ENCODE results near the gene MYO5C. TPM values are rescaled to one million over a fixed set of nuclear protein-coding genes. Genes with fewer than 3 reads are reported as not detected.

Gene MYO5C
- total RNA-seq, 6 donors from 2014 or later = 59.9 to 128 (median 84.5) TPM

- ATAC-seq (ENCODE audit: low FRiP score in 2 of 2) (no peak), DNase-seq (no peak)
- Histone ChIP-seq H3K27me3 (no peaks in the 10 kb centered on the region), H3K27ac (no peak overlapping the region), H3K9me3 (no peaks in the 10 kb centered on the region), H3K4me3 (no peak overlapping the region), H3K4me1 (no peaks in the 10 kb centered on the region), H3K36me3 (peaks cover 0 to 16% (median 2%) of the 10 kb centered on the region in 4 donors)
- WGBS, 2 donors = 87 to 90% methylated on average over 1 of the region's 1 CpG
- TF ChIP-seq EP300 (IDR thresholded peaks at IDR 0.05) (no peak), CTCF (IDR thresholded peaks at IDR 0.05) (no peak), POLR2AphosphoS5 (IDR thresholded peaks at IDR 0.05) (no peak), POLR2A (IDR thresholded peaks at IDR 0.05) (no peak)
Observed at GRCh38 chr15:52200831-52201365, 94.7 kb downstream of the MYO5C start.

- no peak for DNase-seq
- H3K36me3 ChIP-seq = peaks cover 0 to 8% (median 2%) of the 10 kb centered on the region in 4 donors
- H3K4me1 ChIP-seq = no peaks in the 10 kb centered on the region
- no peaks in the 10 kb centered on the region for H3K27me3 ChIP-seq
- no peak for ATAC-seq (ENCODE audit: low FRiP score in 2 of 2)
- no peak overlapping the region for H3K4me3 ChIP-seq
- WGBS, 2 donors = 79 to 91% methylated on average over 2 of the region's 2 CpGs
- H3K27ac ChIP-seq = no peak overlapping the region
- no peaks in the 10 kb centered on the region for H3K9me3 ChIP-seq
- TF ChIP-seq POLR2AphosphoS5 (IDR thresholded peaks at IDR 0.05) (no peak), EP300 (IDR thresholded peaks at IDR 0.05) (no peak), CTCF (IDR thresholded peaks at IDR 0.05) (no peak), POLR2A (IDR thresholded peaks at IDR 0.05) (no peak)
Observed at GRCh38 chr15:52199271-52199670, 96.3 kb downstream of the MYO5C start.

- Histone ChIP-seq H3K4me3 (no peak overlapping the region), H3K9me3 (no peaks in the 10 kb centered on the region), H3K27me3 (no peaks in the 10 kb centered on the region), H3K4me1 (no peaks in the 10 kb centered on the region), H3K36me3 (peaks cover 0 to 4% (median 2%) of the 10 kb centered on the region in 4 donors), H3K27ac (no peak overlapping the region)
- no peak for DNase-seq
- TF ChIP-seq POLR2A (IDR thresholded peaks at IDR 0.05) (no peak), CTCF (IDR thresholded peaks at IDR 0.05) (no peak), POLR2AphosphoS5 (IDR thresholded peaks at IDR 0.05) (no peak), EP300 (IDR thresholded peaks at IDR 0.05) (no peak)
- no peak for ATAC-seq (ENCODE audit: low FRiP score in 2 of 2)
- WGBS, 2 donors = 64 to 67% methylated on average over 3 of the region's 3 CpGs
Observed at GRCh38 chr15:52196891-52197290, 98.7 kb downstream of the MYO5C start.

- DNase-seq (no peak), ATAC-seq (ENCODE audit: low FRiP score in 2 of 2) (no peak)
- Histone ChIP-seq H3K4me1 (no peaks in the 10 kb centered on the region), H3K4me3 (no peak overlapping the region), H3K27me3 (no peaks in the 10 kb centered on the region), H3K9me3 (no peaks in the 10 kb centered on the region), H3K36me3 (peaks cover 0 to 4% (median 2%) of the 10 kb centered on the region in 4 donors), H3K27ac (no peak overlapping the region)
- 72 to 77% methylated on average over 1 of the region's 1 CpG for WGBS, 2 donors
- TF ChIP-seq EP300 (IDR thresholded peaks at IDR 0.05) (no peak), CTCF (IDR thresholded peaks at IDR 0.05) (no peak), POLR2AphosphoS5 (IDR thresholded peaks at IDR 0.05) (no peak), POLR2A (IDR thresholded peaks at IDR 0.05) (no peak)
Observed at GRCh38 chr15:52193791-52194190, 101.8 kb downstream of the MYO5C start.

GRCh38 chr15:52193321-52193720, 102.3 kb downstream of the MYO5C start:
- ATAC-seq (ENCODE audit: low FRiP score in 2 of 2) (no peak), DNase-seq (no peak)
- Histone ChIP-seq H3K4me1 (no peaks in the 10 kb centered on the region), H3K9me3 (no peaks in the 10 kb centered on the region), H3K4me3 (no peak overlapping the region), H3K27me3 (no peaks in the 10 kb centered on the region), H3K27ac (no peak overlapping the region), H3K36me3 (peaks cover 0 to 4% (median 2%) of the 10 kb centered on the region in 4 donors)
- 70 to 77% methylated on average over 4 of the region's 4 CpGs for WGBS, 2 donors
- no peak for TF ChIP-seq POLR2A (IDR thresholded peaks at IDR 0.05)
- no peak for TF ChIP-seq EP300 (IDR thresholded peaks at IDR 0.05)
- TF ChIP-seq CTCF (IDR thresholded peaks at IDR 0.05) = no peak
- TF ChIP-seq POLR2AphosphoS5 (IDR thresholded peaks at IDR 0.05) = no peak

Data from upper lobe of left lung (tissue), 6 donors.